ACC112 (cell line): ENCODE data around the gene MYCBP2.

Experiments used
- H2AFZ ChIP-seq: fragments of 200-600 bp; sonication (generic); one replicate; pipeline ENCODE4 v1.6.0; 2017; ENCODE audit warnings: antibody characterized with exemption, low read length; ENCODE audit not compliant: unreplicated experiment
- H3K27ac ChIP-seq: fragments of 200-600 bp; sonication (generic); 2 replicates; pipeline ENCODE4 v1.5.1; 2014; ENCODE audit warnings: low read depth, mild to moderate bottlenecking, antibody characterized with exemption, low read length, moderate library complexity
- H3K27me3 ChIP-seq: fragments of 200-600 bp; sonication (generic); 2 replicates; pipeline ENCODE4 v1.6.1; 2014; ENCODE audit warnings: mild to moderate bottlenecking, antibody characterized with exemption, low read length, moderate library complexity, mixed read lengths; ENCODE audit not compliant: insufficient read depth
- H3K36me3 ChIP-seq: fragments of 200-600 bp; sonication (generic); 2 replicates; pipeline ENCODE4 v1.6.1; 2016; ENCODE audit warnings: mild to moderate bottlenecking, antibody characterized with exemption, low read length, moderate library complexity, mixed read lengths; ENCODE audit not compliant: insufficient read depth
- H3K4me1 ChIP-seq: fragments of 200-600 bp; sonication (generic); one replicate; pipeline ENCODE4 v1.6.1; 2016; ENCODE audit warnings: low read length, mixed read lengths; ENCODE audit not compliant: insufficient read depth, unreplicated experiment, control insufficient read depth
- H3K4me3 ChIP-seq: fragments of 200-600 bp; sonication (generic); 2 replicates; pipeline ENCODE4 v1.5.1; 2014; ENCODE audit warnings: mild to moderate bottlenecking, low read depth, low read length
- H3K79me2 ChIP-seq: fragments of 200-600 bp; sonication (generic); one replicate; pipeline ENCODE4 v1.6.0; 2016; ENCODE audit warnings: low read length; ENCODE audit not compliant: control insufficient read depth, unreplicated experiment, insufficient read depth

MYCBP2 gene

GRCh38 chr13:77113496-77113895 is 213.4 kb downstream of the MYCBP2 start:
- Histone ChIP-seq H3K4me3 (no peak overlapping the region), H3K4me1 (no peaks in the 10 kb centered on the region), H3K36me3 (peaks cover 8% of the 10 kb centered on the region; the same call in 1 of the 2 replicates), H3K27me3 (no peaks in the 10 kb centered on the region), H2AFZ (no peak overlapping the region), H3K27ac (no peak overlapping the region), H3K79me2 (no peaks in the 10 kb centered on the region)

- Histone ChIP-seq H3K27me3 (no peaks in the 10 kb centered on the region), H3K27ac (no peak overlapping the region), H2AFZ (no peak overlapping the region), H3K79me2 (no peaks in the 10 kb centered on the region), H3K4me1 (no peaks in the 10 kb centered on the region), H3K4me3 (no peak overlapping the region), H3K36me3 (no peaks in the 10 kb centered on the region)
Observed at GRCh38 chr13:77105051-77105450, 221.8 kb downstream of the MYCBP2 start.

GRCh38 chr13:77099415-77099814 is 227.5 kb downstream of the MYCBP2 start:
- no peak overlapping the region for H3K27ac ChIP-seq
- H3K4me3 ChIP-seq: no peak overlapping the region
- no peaks in the 10 kb centered on the region for H3K27me3 ChIP-seq
- no peak overlapping the region for H2AFZ ChIP-seq
- H3K36me3 ChIP-seq: peaks cover 14% of the 10 kb centered on the region
- H3K4me1 ChIP-seq: no peaks in the 10 kb centered on the region
- no peaks in the 10 kb centered on the region for H3K79me2 ChIP-seq

- Histone ChIP-seq H3K4me3 (no peak overlapping the region), H2AFZ (no peak overlapping the region), H3K4me1 (no peaks in the 10 kb centered on the region), H3K27me3 (no peaks in the 10 kb centered on the region), H3K27ac (no peak overlapping the region), H3K79me2 (no peaks in the 10 kb centered on the region), H3K36me3 (peaks cover 30% of the 10 kb centered on the region)
Observed at GRCh38 chr13:77095288-77095687, 231.6 kb downstream of the MYCBP2 start.

- peaks cover 30% of the 10 kb centered on the region for H3K36me3 ChIP-seq
- no peaks in the 10 kb centered on the region for H3K27me3 ChIP-seq
- no peak overlapping the region for H2AFZ ChIP-seq
- H3K27ac ChIP-seq: no peak overlapping the region
- H3K79me2 ChIP-seq: no peaks in the 10 kb centered on the region
- no peaks in the 10 kb centered on the region for H3K4me1 ChIP-seq
- no peak overlapping the region for H3K4me3 ChIP-seq
Observed at GRCh38 chr13:77094773-77095172, 232.1 kb downstream of the MYCBP2 start.

- Histone ChIP-seq H3K36me3 (peaks cover 28% of the 10 kb centered on the region), H3K79me2 (no peaks in the 10 kb centered on the region)
Observed at GRCh38 chr13:77093735-77094134, 233.2 kb downstream of the MYCBP2 start.

GRCh38 chr13:77084755-77085154 is 242.1 kb downstream of the MYCBP2 start:
- Histone ChIP-seq H3K4me1 (no peaks in the 10 kb centered on the region), H3K79me2 (no peaks in the 10 kb centered on the region), H3K4me3 (no peak overlapping the region), H3K27me3 (no peaks in the 10 kb centered on the region), H3K27ac (no peak overlapping the region), H3K36me3 (peaks cover 26% of the 10 kb centered on the region), H2AFZ (no peak overlapping the region)

More at GRCh38 chr13:77093735-77094134, 233.2 kb downstream of the MYCBP2 start:
- no peak overlapping the region for H2AFZ ChIP-seq
- no peak overlapping the region for H3K27ac ChIP-seq
- H3K4me3 ChIP-seq: no peak overlapping the region
- no peaks in the 10 kb centered on the region for H3K4me1 ChIP-seq
- H3K27me3 ChIP-seq: no peaks in the 10 kb centered on the region

GRCh38 chr13:77079902-77080413 is 246.9 kb downstream of the MYCBP2 start:
- Histone ChIP-seq H2AFZ (no peak overlapping the region), H3K27me3 (no peaks in the 10 kb centered on the region), H3K36me3 (peaks cover 34% of the 10 kb centered on the region), H3K27ac (no peak overlapping the region), H3K4me3 (no peak overlapping the region), H3K79me2 (no peaks in the 10 kb centered on the region), H3K4me1 (no peaks in the 10 kb centered on the region)

- Histone ChIP-seq H3K36me3 (peaks cover 23% of the 10 kb centered on the region), H3K4me3 (no peak overlapping the region), H2AFZ (no peak overlapping the region), H3K27ac (no peak overlapping the region), H3K27me3 (no peaks in the 10 kb centered on the region), H3K4me1 (peaks cover 3% of the 10 kb centered on the region), H3K79me2 (no peaks in the 10 kb centered on the region)
Observed at GRCh38 chr13:77067519-77067918, 259.4 kb downstream of the MYCBP2 start.

- H3K36me3 ChIP-seq: peaks cover 18% of the 10 kb centered on the region
- peaks cover 8% of the 10 kb centered on the region for H3K4me1 ChIP-seq
- H3K27ac ChIP-seq: no peak overlapping the region
- H3K4me3 ChIP-seq: no peak overlapping the region
- no peaks in the 10 kb centered on the region for H3K27me3 ChIP-seq
- H3K79me2 ChIP-seq: no peaks in the 10 kb centered on the region
- H2AFZ ChIP-seq: no peak overlapping the region
Observed at GRCh38 chr13:77065461-77066147, 261.3 kb downstream of the MYCBP2 start.

- Histone ChIP-seq H2AFZ (no peak overlapping the region), H3K27me3 (no peaks in the 10 kb centered on the region), H3K27ac (peak overlapping the region; percentile 52; the same call in 1 of the 2 replicates), H3K36me3 (peaks cover 6% of the 10 kb centered on the region), H3K79me2 (no peaks in the 10 kb centered on the region), H3K4me3 (no peak overlapping the region), H3K4me1 (peaks cover 8% of the 10 kb centered on the region)
Observed at GRCh38 chr13:77062097-77062496, 264.8 kb downstream of the MYCBP2 start.
